ENCODE data around the gene CDK5RAP2.
"Not testable (repeated sequence)": the region's sequence is repeated elsewhere in the genome, so short reads cannot be mapped to it uniquely, and the experiment has no call there.

The CDK5RAP2 gene

DNA sequence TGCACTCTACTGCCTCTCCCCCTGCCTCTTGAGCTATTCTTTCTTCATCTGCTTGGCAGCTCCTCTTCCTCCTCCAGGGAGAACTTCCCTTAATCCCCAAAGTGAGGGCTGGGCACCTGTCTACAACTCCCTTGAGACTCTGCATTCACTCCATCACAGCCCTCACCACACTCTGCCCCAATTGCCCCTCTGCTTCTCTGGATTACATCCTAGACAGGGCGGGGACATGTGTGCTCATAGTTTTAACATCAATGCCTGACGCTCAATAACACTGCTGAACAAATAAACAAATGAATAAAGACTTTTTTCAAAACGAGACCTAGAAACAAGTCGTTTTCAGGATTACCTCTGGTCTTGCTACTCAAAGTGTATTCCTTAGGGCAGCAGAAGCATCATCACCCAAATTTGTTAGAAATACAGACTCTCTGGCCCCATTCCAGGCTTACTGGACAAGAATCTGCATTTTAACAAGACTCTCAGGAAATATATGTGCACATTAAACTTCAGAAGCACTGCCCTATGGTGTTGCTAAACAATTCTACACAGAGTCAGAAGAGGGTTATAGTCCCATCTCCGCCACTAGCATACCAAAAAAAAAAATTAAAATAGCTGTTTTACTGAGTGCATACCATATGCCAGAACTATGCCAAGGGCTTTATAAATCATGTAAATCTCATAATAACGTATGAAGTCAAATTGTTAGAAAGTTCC, 115.6 kb downstream of the CDK5RAP2 start:
- DNase-seq: no peak

DNA sequence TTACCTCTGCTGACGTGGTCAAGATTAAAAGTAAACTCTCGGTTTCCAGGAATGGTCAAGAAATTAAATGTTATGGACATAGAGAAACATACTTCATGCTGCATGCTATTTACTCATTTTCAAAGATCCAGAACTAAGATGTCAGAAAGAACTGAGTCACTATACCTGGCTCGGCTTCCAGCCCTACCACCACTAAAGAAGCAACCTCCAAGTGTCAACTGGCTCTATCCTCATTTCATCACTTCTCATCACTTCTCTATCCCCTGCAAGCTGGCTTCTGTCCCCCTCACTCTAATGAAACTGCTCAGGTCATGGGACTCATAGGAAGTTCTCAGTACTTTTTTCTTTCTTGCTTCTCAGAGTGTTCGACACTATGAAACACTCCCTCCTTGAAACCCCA, 116.2 kb downstream of the CDK5RAP2 start:
- no peak for DNase-seq

DNA sequence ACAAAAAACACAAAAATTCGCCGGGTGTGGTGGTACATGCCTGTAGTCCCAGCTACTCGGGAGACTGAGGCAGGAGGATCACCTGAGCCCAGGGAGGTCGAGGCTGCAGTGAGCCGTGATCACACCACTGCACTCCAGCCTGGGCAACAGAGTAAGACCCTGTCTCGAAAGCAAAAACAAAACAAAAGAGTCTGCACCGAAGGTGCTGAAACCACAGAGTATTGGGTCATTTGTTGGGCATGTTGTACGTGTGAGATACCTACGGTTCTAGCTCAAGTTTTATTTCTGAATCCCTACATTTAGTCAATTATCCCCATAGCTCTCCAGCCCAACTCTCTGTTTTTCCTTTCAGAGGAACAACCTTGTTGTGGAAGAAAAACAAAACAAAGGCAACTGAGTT, 118.3 kb downstream of the CDK5RAP2 start:
- not testable (repeated sequence) for DNase-seq

DNA sequence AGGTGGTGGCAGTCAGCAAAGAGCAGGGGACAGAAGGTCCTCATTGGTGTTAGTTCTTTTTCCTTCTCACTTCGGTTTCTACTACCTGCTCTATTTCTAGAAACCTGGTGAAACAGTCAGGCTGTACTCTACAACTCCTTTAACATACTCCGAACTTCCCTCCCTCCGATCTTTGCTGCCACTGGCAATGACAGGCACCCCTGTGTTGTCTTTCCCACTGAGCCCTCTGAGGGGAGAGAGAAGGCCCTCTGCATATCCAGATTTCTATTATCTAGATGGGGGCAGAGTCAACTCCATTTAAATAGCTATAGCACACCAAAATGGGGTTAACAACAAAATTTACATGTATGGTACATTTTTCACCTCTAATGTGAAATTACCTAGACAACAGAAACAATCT, 123.7 kb downstream of the CDK5RAP2 start:
- DNase-seq: no peak

DNA sequence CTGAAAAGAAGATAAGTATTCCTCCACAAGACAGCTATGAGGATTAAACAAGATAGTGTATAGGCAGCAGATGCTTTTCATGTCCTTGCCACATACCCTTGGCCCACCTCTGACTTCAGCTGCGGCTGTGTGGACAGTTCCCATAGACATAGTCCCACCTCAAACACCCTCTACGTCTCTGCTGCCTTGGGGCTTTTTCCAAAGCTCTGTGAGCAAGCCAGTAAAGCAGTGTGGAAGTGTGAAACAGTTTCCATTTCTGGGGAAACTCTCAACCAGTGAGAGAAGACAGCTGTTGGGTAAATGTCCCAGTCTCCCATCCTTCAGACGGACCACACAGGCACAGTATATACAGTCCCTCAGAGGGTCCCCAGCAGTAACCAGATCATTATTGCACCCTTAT, 125.5 kb downstream of the CDK5RAP2 start:
- no peak for DNase-seq

DNA sequence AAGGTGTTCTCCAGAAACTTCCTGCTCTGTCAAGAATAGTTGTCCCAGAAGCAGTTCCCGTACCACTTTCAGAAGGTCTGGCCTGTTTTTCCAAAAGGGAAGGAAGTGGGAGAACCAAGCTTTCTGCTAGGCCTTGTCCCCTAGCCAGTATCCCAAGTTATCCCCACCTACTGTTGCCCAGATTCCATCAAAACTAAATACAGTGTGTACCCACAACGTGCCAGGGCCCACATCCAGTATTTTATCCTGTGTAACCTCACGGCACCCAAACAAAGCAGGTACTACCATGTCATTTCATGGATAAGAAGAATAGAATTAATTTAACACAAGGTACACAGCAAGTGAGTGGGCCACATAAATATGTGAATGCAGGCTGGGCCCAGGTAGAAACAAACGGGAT, 126.2 kb downstream of the CDK5RAP2 start:
- DNase-seq: no peak

DNA sequence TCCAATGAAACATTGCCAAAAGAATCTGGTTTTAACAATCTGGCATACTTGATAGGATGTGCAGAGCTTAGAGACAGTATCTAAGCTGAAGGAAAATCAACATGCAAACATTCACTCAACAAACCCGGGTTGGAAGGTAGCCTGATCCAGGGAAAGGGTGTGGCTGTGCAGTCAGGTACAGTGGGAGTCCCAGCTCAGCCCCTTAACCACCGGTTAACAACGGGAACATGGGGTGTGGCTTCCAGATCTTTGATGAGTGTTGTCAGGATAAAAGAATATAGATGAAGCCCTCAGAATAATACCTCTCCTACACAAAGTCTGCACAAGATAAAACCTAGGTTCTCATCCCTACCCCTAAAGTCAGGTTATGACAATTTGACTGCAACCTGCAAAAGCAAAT, 127.3 kb downstream of the CDK5RAP2 start:
- no peak for DNase-seq

DNA sequence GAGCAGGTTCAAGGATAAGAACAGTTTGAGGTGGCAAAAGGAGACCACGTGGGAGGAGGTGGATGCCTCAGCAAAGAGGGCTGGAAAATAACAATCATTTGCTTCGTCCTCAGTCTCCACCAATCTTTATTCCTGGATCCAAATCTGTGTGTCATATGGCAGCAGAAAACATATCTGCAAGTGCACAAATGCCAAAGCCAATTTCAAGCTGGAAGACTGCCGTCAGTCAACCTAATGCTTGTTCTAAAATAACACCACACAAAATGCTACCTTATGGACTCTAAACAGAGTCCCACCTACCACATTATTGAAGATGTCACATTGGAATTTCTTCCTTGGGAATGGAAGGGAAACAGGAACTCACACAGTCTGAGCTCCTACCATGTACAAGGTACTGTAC, 129.1 kb downstream of the CDK5RAP2 start:
- no peak for DNase-seq

DNA sequence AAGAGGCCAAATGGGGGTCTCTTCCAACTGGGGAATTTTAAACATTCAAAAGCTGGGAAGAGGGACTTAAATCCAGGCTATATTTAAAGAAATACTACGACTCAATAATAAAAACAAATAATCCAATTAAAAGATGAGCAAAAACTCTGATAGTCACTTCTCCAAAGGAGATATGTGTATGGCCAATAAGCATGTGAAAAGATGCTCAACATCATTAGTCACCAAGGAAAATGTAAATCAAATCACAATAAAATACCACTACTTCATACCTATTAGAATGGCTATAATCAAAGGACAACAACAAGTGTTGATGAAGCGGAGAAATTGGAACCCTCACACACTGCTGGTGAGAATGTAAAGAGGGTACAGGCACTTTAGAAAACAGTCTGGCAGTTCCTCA, 130.4 kb downstream of the CDK5RAP2 start:
- no peak for DNase-seq

DNA sequence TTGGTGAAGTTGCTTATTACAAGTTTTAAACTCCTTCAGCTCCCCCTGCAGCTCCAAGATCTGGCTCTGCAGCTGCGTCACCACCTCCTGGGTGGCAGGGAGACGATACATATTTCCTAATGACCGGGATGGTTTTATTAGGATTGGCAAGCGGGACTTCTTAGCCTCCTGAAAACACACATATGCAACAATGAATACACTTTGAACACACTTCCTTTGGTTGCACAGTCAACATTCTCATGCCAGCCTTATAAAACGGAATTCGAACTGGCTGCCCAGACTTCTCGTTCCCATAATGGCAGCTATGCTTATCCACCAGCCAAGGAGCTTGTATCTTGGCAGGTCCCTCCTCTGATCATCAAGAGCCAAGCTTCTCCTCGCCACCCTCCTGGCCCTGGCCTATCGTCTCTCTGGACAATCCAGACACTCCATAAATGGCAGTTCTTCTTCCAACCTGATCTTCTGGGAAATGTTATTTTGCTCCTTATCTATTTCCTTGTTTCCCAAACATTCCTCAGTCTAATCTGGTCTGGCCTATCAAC, 131.9 kb downstream of the CDK5RAP2 start:
- DNase-seq: no peak

DNA sequence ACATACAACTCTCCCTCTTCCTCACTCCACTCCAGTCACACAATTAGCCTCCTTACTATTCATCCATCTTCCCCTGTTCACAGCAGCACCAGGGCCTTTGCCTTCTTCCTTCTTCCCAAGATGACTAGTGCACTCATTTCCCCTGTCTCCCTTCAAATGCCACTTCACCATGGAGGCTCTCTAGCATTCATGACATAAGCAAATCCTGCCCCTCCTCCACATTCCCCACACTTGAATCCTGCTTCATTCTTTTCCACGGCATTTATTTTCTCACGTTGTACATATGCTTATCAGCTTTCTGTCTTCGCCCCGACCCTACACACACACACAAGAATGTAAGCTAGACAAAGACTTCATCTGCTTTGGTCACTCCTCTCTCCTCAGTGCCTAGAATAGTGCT, 133.3 kb downstream of the CDK5RAP2 start:
- DNase-seq: no peak

DNA sequence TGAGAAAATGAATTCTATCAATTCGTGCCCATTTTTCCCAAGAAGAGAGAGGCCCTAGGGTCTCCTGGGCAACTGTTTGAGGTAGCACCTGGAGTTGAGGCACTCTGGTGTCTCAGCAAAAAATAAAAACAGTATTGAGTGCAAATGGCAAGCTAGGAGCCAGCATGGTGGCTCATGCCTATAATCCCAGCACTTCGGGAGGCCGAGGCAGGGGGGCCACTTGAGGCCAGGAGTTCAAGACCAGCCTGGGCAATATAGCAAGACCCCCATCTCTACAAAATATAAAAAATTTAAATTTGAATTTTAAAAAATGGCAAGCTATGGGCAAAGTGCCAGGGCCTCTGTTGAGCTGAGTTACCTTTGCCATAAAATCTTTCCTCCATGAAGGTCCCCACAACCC, 136.0 kb downstream of the CDK5RAP2 start:
- no peak for DNase-seq

DNA sequence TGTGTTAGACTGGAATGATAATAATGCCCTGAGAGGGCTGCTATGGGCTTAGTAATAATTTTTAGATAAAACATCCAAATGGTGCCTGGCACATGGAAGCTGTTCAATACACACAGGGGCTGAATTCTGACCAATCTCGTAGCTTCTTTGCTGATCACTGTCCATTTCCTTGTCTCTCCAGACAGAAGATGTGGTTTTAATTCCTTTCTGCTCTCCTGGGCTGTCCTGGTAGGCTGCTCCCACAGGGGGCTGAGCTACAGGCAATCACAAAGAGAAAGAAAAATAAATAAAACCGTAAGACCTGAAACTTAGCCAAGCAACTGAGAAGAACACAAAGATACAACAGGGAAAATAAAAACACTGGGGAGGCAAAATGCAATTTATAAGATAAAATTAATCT, 136.5 kb downstream of the CDK5RAP2 start:
- no peak for DNase-seq

DNA sequence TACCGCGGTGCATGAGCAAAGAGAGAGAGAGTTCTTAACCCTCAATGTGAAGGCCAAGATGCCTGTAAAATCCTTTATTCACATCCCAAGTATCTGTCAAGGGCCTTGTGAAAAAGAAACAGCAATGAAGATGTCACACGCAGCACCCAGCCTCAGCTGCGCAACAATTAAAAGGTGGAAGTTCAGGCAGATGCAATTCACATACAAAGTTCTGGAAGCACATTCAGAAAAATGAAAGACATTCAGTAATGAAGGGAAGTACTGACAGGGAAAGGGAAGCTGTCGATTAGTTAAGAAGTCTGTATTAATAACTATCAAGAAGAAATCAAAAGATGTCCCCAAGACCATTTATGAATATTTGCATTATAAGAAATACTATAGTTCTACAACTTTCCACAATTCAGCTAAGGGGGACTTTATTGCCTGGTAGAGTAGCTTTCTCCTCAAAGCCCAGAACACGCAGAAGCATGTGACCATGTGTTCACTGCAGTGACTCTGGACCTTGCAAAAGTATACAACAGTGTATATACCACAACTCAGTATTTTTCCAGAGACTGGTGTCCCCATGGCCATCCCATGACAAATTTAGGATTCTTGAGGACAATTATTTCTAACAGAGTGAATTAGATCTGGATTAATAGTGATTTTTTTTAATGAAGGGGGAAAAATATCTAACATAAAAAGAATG, 137.5 kb downstream of the CDK5RAP2 start:
- DNase-seq: no peak

DNA sequence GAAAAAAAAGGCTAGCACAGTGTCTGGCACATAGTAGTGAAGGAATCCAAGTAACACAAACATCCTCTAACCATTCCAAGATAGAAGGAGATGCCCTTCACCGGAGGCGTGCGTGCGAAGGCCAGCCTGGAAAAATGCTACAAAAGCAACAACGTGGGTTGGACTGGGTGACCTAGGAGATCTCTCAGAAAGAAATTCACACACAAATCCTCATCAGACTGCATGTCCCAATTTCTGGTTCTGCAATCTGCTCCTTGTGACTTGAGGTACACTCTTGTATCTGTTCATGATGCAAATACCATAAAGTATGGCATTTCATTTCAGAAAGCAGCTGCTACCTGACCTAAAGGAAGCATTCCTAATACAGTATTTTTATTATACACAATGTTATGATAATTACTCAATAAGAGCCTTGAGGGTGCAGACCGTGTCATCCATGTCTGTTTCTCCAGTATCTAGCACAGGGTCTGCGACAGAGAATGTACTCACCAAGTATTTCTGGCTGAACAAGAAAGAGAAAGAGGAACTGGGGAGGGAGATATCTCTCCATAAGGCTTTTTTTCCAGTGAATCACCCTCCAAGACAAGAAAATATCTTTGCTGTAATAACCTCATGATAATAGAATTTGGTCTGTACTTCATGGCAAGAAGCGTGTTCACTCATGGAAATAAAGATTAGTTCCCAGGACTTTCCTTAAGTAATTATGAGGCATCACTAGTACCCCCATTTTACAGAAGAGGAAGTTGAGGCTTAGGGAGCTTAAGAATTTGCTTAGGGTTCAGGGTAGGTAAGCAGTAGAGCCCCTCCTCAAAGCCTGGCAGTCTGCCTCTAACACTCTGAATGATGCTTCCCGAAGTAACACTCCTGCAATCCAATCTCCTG, 138.3 kb downstream of the CDK5RAP2 start:
- no peak for DNase-seq

DNA sequence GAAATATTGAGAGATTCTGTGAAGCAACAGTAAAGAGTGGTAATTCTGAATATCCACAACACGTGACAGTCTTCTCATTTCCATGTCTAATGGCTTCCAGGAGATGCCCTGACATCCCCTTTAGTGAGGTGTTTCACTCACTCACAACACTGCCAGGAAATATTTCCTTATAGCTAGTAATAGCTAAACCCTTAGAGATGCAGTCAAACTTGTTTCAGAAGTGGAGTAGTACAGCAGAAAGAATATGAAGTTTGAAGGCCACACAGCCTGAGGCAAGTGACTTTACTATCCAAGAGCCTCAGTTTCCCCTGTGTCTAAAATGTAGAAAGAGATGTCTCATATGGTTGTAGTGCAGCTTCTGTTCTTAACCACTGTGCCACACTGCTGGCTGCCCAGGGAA, 139.2 kb downstream of the CDK5RAP2 start:
- DNase-seq: no peak

DNA sequence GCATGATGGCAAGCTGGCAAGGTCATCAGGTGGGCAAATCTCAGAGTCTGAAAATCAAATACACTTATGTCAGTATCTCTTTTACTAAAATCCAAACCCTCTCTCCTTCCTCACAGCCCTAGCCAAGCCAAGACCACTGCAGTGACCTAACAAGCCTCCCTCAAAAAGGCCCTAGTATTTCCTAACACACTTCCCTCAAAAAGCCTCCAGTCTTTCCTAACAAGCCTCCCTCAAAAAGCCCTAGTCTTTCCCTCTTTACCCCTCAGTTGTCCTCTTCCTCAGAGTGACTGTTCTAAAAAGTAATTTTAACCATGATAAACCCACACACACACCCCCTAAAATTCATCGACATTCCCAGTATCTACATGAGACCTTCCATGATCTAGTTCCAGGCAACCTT, 140.0 kb downstream of the CDK5RAP2 start:
- DNase-seq: no peak

DNA sequence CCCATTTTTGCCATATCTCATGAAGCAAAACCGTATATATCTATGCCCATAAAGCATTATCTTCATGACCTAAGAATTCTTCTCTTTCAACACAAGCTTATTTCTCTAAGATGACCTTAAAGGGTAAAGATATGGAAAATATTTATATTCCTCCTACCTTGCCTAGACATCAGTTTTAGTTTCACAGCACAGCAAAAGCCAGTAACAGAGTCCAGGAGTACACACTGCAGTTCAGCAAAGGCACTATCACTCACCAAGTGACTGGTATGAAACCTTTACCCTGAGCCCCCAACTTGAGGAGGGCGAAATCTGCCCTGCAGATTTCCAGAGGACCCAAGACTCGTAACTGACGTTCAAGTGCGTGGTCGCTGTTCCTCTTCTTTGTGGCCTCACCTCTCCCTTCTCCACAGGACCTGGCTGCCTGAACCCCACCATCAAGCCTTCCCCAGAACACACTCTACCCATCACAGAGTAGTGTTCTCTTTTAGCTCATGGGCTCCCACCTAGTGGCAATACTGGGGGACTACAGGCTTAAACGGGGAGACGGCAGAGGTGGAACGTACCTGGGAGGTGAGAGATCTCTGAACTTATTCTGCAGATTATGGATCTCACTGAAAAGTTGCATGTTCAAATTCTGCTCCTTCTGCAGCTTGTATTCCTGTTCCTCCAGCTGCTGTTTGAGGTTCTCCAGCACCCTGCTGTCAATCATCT, 141.0 kb downstream of the CDK5RAP2 start:
- no peak for DNase-seq

DNA sequence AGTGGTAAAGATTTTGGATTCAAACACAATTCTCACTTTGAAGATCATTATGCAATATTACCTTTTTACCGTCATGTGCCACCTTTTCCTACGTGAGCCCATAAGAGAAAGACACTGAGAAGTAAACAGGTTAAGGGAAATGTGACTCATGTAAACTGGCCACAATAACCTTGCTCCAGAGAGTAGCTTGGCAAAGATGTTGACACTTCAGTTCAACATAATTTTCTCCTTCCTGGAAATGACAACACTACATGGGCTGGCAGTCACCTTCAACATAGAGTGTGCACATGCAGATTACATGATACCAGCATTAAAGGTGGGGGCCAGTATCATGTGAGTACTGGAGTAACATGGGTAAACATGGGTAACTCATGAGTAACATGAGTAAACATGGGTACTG, 141.9 kb downstream of the CDK5RAP2 start:
- DNase-seq: no peak

DNA sequence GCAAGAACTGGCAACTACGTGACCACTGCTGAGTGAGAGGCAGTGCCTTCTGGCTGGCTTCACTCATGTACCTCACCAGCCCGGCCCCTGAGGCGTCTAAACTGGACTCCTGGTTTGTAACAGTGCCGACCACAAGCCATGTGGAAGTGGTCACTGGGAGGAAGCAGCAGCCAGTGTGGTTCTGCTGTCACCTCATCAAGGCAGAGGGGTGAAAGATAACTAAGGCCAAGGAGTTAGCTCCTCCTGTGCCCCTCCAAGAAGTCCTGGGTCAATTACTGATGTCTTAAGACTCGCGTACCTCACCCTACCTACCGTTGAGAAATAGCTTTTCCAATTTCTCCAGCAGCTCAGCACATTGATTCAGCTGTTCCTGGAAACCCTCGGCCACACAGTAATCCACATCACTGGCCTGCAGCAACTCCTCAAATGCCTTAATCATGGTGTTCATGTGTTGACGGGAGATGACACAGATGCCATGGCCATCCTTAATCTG, 142.9 kb downstream of the CDK5RAP2 start:
- no peak for DNase-seq

DNA sequence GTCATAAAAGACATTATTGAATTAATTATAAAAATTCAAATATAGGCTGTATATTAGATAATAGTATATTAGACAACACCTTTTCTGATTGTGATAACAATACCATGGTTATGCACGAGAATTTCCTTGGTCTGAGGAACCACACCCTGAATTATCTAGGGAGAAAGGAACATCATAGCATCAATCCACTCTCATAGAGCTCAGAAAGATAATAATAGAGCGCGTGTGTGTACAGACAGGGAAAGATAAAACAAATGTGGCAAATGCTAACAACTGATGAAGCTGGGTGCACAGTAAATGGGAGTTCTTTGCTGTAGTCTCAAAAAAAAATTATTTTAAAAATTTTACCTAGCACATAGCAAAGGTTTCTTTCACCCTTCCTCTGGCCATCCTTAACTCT, 143.5 kb downstream of the CDK5RAP2 start:
- DNase-seq: no peak

DNA sequence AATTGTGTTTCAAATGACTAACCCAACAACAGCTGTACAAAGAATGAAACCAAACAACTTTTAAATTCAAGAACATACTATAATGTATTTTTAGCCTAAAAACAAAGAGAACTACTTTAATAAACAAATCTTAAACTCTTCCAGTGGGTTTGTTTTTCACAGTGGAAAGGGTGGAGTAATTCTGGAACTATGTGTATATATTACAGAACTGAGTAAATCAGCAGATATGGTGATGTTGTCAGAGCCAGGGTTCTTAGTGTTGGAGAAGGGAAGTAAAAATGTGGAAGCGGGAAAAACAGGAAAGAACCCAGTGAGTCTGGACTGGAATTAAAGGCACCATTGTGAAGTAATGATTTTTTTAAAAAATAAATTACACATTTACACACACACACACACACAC, 144.9 kb downstream of the CDK5RAP2 start:
- DNase-seq: no peak

DNA sequence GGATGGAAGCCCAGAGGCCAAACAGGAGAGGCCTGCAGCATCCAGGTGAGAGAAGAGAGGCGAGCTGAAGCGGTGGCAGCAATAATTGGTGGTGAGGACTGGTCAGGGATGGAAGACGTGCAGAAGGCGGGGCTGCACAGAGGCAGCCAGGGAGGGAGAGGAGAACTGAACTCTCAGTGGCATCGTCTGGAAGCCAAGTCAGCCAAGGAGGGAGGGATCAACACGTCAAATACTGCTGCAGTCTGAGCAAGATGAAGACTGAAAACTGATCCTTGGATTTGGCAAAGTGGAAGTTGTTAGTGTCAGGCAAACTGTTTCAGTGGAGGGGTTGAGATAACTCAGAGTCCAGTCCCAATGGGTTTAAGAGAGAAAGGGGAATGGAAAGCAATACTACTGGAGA, 145.4 kb downstream of the CDK5RAP2 start:
- DNase-seq: no peak

Data from activated CD8-positive, alpha-beta memory T cell treated with anti-CD3 and anti-CD28 coated beads for 24 hours (primary cell).